Stimulated activated CD4-positive, alpha-beta T cell treated with anti-CD3 and anti-CD28 coated beads, Interleukin-12 subunit alpha, Interleukin-12 subunit beta, amount 100 ng/mL, for 4 hours (primary cell): Measurements from ENCODE around the gene RUNDC3A.
"Not testable (repeated sequence)": the region's sequence is repeated elsewhere in the genome, so short reads cannot be mapped to it uniquely, and the experiment has no call there.

Source experiments
- DNase-seq: peaks from one replicate; pipeline ENCODE4 v3.0.0-alpha.2; 2020

The RUNDC3A gene

DNA sequence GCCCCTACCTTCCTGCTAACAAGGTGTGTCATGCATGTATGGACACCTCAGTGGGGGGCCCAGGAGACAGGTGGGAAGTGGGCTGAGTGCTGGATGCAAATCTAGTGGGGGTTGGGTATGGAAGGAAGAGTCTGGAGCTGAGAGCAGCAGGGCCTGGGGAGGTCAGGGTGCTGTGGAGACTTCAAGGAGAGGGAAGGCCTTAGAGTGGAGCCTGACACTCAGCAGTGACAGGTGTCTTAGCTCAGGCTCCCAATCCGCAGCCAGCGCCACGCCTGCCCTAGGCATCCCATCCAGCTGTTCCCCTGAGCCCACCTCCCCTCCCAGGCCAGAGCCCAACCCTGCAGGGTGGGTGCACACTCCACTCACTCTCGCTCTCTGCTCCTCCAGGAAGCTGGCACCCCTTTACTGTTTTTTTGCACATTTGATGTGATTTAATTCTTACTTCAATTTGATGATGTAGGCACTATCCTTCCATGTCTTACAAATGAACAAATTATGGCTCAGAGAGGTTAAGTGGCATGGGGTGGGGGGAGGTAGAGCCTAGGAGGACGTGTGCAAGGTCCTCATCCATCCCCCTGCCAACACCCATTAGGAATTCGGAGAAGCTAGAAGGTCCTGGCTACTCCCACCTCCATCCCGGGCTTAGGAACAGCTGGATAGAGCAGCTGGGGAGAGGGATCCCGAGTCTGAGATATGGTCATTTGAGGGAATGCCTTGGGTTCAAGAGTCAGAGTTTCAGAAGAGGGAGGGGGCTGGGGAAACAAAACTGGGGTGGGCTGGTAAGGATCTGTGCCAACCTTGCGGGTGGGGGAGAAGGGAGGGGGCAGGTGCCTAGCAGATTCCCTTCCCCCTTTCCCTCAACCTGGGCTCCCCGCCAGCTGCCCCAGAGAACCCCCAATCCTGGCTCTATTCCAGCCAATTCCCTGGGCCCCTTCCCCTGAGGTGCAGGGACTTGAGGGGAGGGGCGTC lies 53.2 kb downstream of the RUNDC3A start:
- DNase-seq: no peak

GRCh38 chr17:44362459-44362948 lies 54.1 kb downstream of the RUNDC3A start:
- no peak for DNase-seq

DNA sequence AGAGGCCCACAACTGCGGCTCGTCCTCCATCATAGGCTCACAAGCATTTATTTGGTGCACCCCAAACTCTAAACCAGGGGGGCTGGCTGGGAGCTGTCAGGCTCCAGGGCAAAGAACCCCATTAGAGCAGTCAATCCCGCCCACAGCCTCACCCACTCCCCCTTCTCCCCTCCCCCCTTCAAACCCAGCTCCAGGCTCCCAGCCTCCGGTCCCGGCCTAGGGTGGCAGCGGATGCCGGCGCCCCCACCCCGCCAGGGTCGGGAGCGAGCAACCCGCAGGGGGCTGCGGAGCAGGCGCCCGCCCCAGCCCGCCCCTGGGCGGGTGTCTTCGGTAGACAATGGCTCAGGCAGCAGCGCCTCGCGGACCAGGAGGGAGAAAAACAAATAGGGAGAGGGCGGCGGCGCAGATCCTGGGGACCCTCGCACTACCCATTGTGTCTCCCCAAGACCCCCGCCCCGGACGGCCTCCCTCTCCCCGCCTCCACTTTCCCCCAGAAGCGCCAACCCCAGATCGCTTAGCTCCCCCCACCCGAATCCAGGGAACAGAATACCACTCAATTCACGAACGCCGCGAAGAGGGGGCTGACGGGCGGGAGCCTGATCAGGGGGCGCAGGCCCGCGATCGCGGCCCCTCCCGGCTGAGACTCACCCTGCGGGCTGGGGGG lies 54.7 kb downstream of the RUNDC3A start:
- DNase-seq: no peak

GRCh38 chr17:44363613-44364159 lies 55.3 kb downstream of the RUNDC3A start, which contains the start of gene FAM171A2:
TSS of gene FAM171A2 (minus strand) at chr17:44363853. CDS start at chr17:44363714, 139 bp downstream.
- peak; percentile 67 for DNase-seq

- DNase-seq: not testable (repeated sequence)
Observed at GRCh38 chr17:44365051-44365450, 56.6 kb downstream of the RUNDC3A start.

- DNase-seq: no peak
Observed at GRCh38 chr17:44367231-44367979, 59.0 kb downstream of the RUNDC3A start.
